Mucosa of gallbladder (tissue), 1 donor: ENCODE measurements around the gene TAB2. TPM values are rescaled to one million over a fixed set of nuclear protein-coding genes. Genes with fewer than 3 reads are reported as not detected.
"Not testable (repeated sequence)": the region's sequence is repeated elsewhere in the genome, so short reads cannot be mapped to it uniquely, and the experiment has no call there.

Experiments used
- DNase-seq: peaks from one replicate; pipeline ENCODE4 v3.0.0-alpha.2; 2020; ENCODE audit warnings: low spot score
- total RNA-seq: library from RNA; stranded (reverse); gene quantifications from one replicate; pipeline ENCODE4 v1.2.1, GENCODE V29; 2021
- donor health status: DM: no; HTN: no; CAD: no.

The TAB2 gene
- total RNA-seq, 1 donor from 2014 or later = 46.1 TPM

DNA sequence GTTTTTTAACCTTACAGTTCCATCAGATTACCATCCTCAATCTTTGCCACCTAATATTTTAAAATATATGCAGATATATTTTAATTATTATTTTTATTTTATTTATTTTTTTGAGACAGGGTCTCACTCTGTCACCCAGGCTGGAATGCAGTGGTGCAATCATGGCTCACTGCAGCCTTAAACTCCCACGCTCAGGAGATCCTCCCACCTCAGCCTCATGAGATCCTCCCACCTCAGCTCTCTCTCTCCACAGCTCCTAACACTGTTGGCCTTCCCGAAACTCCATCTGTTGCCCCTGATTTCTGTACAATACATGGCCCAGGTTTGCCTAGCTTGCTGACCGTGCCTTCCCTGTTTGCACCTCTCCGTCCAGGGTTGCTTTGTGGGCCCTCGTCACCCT lies 4.4 kb upstream of the TAB2 start:
- no peak for DNase-seq

DNA sequence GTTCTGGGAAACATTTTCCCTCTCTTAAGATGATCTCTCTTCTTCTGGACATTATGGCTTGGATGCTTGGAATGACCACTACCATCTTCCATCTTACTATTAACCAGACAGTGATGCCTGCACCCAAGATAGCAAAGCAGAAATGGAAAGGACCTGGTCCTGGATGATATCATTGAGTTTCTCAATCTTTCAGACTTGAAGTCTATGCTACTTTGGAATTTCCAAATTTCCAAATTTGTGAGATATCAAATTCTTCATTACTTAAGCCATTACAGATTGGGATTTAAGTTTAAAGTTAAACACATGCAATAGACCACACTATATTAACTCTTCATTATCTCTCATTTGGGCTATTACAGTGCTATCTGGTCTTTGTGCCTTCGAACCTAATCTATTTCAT lies 3.7 kb upstream of the TAB2 start:
- DNase-seq = no peak

DNA sequence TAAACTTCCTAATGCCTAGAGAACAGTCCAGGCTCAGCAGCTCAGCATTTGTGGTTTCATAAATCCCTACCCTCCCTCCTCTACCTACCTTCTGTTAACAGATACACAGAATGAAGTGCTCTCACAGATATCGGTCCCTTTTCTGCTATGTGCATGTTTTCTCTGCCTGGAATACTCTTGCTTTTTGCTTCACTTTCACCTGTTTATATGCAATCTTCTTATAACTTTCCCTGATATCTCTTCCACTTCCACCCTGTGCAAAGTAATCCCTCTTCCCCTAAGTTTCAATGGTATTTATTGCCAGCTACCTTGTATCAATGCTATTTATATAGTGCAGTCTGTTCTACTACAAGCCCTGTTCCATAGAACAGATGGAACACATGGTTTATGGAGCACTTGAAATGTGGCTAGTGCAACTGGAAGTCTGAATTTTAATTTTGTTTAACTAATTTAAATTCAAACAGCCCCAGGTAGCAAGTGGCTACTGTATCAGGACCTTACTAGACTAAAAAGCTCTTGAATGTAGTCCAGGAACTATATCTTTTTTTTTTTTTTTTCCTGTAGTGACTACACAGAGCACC lies 3.1 kb upstream of the TAB2 start:
- DNase-seq = no peak

DNA sequence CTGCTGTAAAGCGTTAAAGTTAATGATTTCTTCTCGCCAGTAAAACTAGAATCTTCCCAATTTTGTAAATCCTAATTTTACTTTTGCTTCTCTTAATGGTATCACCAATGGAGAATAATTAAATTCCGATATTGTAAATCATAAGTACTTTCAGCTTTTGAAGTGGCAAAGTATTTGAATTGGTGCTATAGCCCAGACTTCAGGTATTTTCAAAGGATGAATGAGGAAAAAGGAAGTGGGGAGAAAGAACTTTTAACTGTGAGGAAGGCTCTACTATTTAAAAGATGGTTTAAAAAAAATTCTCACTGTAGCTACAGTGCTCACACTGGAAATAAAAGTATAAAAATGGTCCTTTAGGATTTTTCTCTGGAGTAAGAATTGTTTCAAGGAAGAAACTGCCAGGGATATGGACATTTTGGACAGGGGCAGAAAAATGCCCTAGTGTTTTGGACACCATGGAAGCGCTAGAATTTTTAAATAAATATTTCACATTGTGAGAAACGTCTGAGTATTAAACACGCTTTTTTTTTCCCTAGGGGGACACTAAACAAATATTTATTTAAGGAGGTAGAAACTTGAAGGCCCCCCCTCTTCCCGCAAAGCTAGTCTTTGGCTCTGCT lies 1.3 kb upstream of the TAB2 start:
- DNase-seq = no peak

DNA sequence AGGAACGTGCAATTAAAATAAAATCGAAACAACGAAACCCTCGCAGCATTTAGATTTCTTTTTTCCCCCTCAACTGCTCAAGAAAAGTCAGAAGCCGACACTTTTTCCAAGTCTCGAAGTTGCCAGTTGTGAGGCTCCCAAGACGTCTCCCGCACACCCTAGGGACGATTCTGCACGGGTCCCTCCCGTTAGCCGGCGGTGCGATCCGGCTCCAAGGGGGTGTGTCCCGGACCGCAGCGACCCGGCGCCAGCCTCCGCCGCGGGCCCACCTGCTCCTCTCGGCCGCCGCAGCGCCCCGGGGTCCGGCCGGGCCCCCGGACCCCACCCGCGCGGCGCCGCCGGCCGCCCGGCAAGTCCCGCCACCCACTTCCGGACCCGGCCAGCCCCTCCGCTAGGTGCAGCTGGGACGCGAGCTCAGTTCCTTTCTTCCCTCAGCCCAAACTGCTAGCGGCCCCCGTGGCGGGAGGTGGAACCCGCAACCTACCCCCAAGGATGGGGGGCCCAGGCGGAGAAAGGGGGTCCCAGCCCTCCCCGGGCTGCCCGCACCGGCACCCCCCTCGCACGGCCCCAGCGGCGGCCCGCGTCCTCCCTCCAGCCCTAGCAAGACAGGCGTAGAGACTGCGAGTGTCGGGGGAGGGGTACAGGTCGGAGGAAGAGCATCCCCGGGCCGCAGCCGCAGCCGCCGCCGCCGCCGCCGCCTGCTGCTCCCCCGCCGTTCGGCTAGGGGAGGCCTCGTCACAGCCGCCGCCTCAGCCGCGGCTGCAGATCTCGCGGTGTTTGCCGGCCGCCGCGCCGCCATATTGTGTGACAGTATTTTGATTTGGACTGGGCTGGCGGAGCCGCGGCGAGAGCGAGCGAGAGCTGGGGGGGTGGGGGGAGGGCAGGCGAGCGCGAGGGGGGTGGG lies 520 bp upstream of the TAB2 start:
- peak; percentile 91 for DNase-seq

DNA sequence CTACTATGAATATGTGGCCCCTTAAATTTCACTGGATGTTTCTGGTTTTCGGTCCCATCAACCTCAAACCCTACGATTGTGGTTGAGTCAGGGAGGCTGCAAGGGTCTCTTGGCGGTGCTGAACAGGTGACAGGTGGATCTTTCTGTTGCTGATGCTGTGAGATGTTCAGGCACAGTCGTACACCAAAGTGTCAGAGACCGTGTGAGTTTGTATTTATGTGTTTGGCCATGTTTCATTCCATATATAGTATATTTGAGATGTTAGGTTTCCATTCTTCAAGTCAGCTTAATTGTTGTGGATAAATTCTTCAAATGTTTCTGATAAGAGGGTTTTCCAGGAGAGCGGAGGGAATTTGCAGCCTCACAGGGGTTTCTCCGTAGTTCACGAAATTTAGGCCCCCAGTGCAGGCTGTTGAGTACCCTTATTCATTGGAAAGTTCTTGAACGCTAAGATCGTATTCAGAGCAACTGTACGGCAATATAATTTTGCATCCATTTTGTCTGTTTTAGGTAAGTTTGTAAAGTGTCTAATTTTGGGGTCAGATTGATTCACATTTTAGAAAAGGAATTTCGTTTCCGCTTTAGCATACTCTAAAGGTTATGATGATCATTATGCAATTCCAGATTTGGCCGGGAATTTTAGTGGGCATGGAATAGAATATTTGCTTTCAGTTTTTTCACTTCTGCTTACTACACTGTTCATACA lies 1.2 kb downstream of the TAB2 start:
- no peak for DNase-seq

DNA sequence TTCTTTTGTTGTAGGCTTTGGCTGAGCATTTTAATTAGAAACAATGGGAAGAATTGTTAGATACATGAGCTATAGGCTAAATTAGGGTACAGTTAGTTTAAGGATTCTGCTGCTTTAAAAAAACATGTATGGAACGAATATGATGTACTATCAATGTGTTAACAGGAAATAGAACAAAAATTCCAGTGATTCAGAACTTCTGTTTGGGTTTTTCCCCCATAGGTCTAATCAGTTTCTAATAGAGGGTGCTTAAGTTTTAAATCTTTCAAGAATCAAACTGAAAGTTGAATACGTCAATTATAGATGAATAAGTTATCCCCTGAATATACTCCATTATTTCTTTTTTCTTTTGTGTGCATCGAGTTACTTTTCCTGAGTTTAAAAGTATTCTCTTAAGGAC lies 1.9 kb downstream of the TAB2 start:
- DNase-seq = no peak

DNA sequence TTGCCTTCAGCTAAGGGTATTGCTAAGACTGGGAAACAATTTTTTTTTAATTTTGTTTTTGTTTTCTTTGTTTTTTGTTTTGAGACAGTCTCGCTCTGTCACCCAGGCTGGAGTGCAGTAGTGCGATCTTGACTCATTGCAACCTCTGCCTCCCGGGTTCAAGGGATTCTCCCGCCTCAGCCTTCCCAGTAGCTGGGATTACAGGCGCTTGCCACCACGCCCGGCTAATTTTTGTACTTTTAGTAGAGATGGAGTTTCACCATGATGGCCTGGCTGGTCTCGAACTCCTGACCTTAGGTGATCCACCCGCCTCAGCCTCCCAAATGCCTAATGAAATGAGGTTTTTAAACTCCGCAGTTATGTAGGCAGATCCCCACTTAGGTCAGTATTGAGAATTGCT lies 2.5 kb downstream of the TAB2 start:
- not testable (repeated sequence) for DNase-seq

DNA sequence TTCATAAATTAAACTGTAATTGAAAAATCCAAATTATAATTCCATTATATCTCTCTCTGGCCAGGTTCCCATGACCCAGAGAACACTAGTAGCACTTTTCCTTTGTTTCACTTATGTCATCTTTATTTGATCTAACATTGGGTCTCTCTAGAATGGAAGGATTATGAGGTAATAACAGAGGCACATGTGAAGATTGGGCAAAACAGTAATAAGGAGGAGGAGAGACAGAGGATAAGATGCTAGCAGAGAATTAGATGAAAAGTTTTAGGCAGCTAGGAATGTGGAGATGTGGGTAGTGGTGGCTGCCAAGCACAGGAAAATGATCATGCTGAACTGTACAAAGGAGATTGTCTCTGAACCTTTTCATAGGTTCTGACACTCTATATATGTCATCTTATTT lies 3.3 kb downstream of the TAB2 start:
- no peak for DNase-seq

DNA sequence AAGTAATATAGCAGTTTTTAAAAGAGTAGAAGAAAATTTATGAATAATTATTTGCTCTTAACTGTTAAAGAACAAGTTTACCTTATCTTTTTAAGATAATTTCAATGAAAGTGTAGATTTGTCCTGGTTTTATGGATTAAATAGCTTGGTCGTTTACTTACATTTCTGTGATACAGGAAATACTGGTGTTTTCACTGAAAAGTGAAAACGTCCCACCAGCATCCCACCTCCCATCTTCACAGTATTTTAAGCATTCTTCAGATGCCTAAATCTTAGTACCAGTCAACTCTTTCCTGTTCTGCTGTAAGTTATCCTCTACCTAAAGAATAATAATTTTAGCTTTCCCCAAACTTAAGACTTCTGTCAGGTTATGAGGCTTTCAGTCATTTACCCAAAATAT lies 5.8 kb downstream of the TAB2 start:
- no peak for DNase-seq

DNA sequence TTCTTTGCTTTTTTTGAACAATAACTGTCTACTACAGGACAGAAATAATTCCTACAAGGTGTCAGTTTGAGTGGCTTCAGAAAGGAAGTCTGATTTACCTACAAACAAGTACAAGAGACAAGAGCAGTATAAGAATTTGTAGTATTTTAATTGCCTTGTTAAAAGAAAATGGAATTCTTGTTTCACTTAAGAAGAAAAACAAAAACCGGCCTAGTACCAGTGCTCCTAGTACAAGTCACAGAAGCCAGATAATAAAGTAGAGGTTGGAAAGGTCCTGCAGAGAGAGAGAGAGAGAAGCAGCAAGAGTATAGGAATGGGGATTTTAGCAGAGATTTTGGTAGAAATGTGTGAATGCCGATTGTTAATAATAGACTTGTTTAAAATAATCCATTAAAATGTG lies 6.4 kb downstream of the TAB2 start:
- no peak for DNase-seq

DNA sequence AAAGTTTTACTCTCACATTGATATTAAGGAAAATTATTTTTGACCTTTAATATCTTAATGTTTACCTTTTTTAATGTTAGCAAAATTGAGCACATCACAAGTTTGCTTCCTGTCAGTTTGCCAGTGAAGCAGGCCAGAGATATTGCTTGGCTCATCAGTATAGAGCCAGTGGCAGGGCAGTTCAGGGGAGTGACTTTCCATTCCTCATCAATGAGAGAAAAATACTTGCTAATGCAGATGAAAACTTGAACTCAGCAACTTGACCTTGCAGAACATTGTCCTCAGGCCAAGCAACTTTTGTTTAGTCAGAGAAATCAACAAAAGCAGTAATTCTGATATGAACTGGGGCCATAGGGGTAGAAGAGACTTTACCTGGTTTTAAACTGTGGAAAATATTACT lies 6.9 kb downstream of the TAB2 start:
- DNase-seq = no peak

DNA sequence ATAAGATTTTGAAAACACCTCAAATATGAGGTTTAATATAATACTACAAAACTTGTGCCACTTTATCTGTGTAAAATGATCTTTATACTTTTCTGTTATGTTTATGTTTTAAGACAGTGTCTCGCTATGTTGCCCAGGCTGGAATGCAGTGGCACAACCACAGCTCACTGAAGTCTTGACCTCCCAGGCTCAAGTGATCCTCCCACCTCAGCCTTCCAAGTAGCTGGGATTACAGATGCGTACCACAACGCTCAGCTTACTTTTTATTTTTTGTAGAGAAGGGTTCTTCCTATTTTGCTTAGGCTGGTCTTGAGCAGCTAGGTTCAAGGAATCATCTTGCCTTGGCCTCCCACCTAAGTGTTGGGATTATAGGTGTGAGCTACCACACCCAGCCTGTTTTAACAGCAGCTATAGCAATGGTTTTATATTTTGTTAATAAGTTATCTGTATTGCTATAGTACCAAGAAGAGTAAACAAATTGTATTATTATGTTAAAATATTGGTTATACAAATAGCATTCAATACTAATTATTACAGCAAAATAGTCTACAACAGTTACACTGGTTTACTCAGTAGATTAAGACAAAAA lies 8.2 kb downstream of the TAB2 start:
- no peak for DNase-seq

DNA sequence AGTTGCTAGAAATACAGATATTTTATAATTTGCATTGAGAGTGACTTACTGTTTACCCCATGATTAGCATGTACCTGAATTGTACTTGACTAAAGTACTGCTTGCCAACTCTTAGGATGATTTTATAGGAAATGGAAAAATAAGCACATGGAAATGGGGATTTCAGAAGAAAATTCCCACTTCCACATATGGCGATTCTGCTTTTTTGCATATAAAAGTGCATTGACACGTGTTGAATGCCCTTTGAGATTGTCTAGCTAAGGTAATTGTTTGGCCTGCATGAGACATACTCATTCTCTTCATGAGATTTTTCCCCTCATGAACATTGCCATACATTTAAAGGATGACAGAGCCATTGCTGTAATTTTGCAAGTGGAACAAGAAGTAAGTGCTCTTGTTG lies 10.1 kb downstream of the TAB2 start:
- DNase-seq = no peak

DNA sequence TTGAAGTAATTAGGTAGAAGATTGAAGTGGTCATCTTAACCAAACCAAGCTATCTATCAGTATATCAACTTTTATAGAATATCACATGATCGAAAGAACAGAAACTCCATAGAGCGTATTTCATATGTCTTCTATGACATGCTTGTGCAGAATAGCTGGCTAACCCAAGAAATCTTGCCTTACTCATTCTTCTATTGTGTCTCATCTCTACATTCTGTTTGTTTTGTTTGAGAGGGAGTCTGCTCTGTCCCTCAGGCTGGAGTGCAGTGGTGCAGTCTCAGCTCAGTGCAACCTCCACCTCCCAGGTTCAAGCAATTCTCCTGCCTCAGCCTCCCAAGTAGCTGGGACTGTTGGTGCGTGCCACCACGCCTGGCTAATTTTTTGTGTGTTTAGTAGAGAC lies 10.6 kb downstream of the TAB2 start:
- DNase-seq = no peak

DNA sequence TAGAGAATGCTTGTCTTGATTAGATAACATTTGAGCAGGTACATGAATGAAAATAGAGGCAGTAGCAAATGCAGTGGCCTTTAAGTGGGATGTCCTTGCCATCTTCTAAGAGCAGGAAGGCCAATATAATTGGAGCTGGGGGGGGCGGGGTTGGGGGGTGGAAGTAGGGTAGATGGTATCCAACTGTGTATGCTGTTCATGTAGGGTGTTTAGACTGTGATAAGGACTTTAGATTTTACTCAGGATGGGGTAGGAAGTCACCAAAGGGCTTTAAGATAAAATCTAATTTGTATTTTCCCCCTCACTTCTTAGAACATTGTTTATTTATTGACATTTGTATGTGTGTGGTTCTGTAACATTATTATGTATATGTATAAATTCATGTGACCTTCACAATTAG lies 12.0 kb downstream of the TAB2 start:
- no peak for DNase-seq

DNA sequence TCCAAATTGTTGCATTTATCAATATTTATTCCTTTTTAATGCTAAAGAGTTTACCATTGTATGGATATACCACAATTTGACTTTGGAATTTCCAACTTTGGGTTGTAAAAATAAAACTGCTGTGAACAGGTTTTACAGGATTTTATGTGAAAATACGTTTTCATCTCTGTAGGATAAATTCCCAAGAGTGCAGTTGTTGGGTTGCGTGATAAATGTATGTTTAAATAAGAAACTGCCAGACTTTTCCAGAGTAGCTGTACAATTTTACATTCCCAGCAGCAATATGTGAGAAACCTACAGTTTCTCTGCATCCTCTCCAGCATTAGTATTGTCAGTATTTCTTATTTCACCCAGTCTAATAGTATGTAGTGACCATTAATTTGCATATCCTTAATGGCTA lies 12.6 kb downstream of the TAB2 start:
- DNase-seq = no peak

DNA sequence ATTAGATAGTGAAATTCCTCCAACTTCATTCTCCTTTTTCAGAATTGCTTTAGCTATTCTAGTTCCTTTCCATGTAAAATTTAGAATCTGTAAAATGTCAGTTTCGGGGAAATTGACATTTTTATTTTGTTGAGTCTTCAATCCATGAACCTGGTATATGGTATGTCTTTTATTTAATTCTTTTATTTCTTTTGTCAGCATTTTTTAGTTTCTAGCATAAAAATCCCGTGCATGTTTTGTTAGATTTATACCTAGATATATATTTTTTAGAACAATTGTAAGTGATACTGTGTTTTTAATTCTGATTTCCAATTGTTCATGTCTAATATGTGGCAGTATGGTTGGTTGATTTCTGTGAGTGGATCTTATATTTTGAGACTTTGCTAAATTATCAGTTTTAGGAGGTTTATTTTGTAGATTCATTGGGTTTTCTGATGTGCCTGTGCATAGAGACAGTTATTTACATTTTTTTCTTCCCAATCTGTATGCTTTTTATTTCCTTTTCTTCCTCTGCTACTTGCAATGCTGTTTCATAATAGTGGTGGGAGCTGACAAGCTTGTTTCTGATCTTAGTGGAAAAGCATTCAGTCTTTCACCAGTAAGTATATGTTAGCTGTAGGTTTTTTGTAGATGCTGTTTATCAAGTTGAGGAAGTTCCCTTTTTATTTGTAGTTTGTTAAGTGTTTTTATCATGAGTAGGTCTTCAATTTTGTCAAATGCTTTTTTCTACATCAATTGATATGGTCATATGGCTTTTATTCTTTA lies 13.7 kb downstream of the TAB2 start:
- DNase-seq = no peak

DNA sequence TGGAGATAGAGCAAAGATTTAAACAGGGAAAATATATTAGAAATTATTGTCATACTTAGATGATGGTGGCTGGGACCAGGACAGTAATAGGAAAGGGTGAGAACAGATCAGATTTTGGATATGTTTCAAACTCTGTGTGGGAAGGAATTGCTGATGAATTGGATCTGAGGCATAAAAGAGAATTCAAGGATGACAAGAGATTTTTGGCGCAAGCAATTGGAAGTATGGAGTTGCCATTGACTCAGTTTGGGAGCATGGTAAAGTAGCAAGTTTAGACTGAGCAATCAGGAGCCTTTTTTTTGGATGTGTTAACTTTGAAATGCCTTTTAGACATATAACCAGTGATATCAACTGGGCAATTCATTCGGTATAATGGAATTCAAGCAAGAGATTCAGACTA lies 14.4 kb downstream of the TAB2 start:
- DNase-seq = no peak

DNA sequence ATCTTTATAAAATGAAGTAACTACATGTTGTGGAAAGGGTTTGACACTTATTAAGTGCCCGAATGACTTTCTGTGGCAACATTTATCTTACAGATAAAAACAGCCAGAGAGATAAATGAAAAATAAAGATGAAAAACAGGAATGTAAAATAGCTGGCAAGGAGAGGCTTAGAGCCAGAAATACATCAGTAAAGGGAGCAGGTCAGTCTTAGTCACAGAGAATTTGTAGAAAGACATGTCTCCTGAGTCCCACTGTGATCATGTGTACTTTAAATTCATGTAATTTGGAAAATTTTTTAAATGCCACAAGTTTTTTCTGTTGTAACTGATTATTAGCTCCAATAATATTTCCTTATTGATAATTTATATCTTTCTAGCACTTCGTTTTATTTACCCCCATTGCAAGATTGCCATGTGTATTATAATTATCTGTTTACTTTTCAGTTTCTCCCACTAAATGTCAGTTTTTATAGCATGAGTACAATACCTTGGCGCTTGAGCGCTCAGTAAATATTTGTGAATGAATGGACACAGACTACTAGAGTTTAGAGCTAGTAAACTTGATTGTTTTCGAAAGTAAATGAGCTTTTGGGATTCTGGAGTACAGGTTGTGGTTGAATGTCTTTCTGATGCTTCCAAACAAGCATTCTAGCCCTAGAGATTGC lies 15.2 kb downstream of the TAB2 start:
- no peak for DNase-seq

DNA sequence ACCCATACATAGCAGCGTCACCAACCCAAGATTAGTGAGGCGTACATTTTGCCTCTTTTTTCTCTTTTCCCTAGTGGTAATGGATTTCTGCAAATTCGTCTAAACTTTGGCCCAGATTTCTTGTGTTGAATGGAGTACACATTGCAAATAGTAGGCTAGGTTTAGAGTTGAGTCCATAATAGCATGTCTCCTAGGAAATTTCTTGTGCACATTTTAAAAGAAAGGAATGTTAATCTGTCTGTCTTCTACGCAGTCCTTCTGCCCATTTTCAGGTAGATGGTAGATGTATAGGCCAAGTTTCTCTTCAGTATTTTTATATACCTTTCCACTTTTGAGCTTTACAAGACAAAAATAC lies 15.7 kb downstream of the TAB2 start:
- no peak for DNase-seq
